SK-N-SH (cell line): ENCODE measurements around the gene LYPD5. TPM values are rescaled to one million over a fixed set of nuclear protein-coding genes. Genes with fewer than 3 reads are reported as not detected.

Experiments used
- CTCF ChIA-PET: fragments of 300-600, 350-600 bp; formaldehyde crosslinking; extraction: SDS; loops from one replicate; lab custom pipeline; 2021; lab: Yijun Ruan, JAX
- POLR2A ChIA-PET: fragments of 350-600 bp; sonication (Branson Sonifier 250); formaldehyde crosslinking; extraction: SDS; loops from one replicate; lab custom pipeline; 2020; ENCODE audit warnings: antibody characterized with exemption, inconsistent platforms; lab: Yijun Ruan, JAX
- DNase-seq: peaks from one replicate; pipeline ENCODE4 v3.0.0; 2012
- H2AFZ ChIP-seq: fragments of 200-600 bp; sonication (generic); 2 replicates; pipeline ENCODE4 v1.8.1; 2016; ENCODE audit warnings: antibody characterized with exemption, mild to moderate bottlenecking, low read depth
- H3F3A ChIP-seq: fragments of 200-600 bp; sonication (generic); replicated peaks from 2 replicates; pipeline ENCODE3; 2016; ENCODE audit warnings: antibody characterized with exemption, mild to moderate bottlenecking; ENCODE audit not compliant: insufficient read depth
- H3K27ac ChIP-seq, 2 experiments: fragments of 200-500 bp in 1 of 2; fragments of 200-600 bp in 1 of 2; sonication (Bioruptor generic) in 1 of 2; sonication (generic), shearing (Covaris generic) in 1 of 2; 2 replicates each; pipeline versions ENCODE4 v1.5.1 to v1.6.1; 2014 to 2016; ENCODE audit warnings: low read depth in 2 of 2, inconsistent platforms in 1 of 2, low read length in 1 of 2, mild to moderate bottlenecking in 1 of 2, mixed read lengths in 1 of 2
- H3K27me3 ChIP-seq: fragments of 200-600 bp; sonication (generic), shearing (Covaris generic); 2 replicates; pipeline ENCODE4 v1.6.1; 2016; ENCODE audit warnings: mixed run types; ENCODE audit not compliant: insufficient read depth
- H3K36me3 ChIP-seq, 2 experiments: fragments of 200-500 bp in 1 of 2; fragments of 200-600 bp in 1 of 2; sonication (Bioruptor generic) in 1 of 2; sonication (generic) in 1 of 2; replicated peaks in 1 of 2; 2 replicates each; pipeline versions ENCODE3 to v1.5.1; 2014 to 2016; ENCODE audit warnings: low read length in 1 of 2, mild to moderate bottlenecking in 1 of 2; ENCODE audit not compliant: insufficient read depth in 2 of 2, control insufficient read depth in 1 of 2
- H3K4me1 ChIP-seq, 2 experiments: fragments of 200-500 bp in 1 of 2; fragments of 200-600 bp in 1 of 2; sonication (Bioruptor generic) in 1 of 2; sonication (generic), shearing (Covaris generic) in 1 of 2; 2 replicates each; pipeline versions ENCODE4 v1.5.1 to v1.6.1; 2014 to 2016; ENCODE audit warnings: low read depth in 1 of 2, low read length in 1 of 2, mixed run types in 1 of 2; ENCODE audit not compliant: insufficient read depth in 2 of 2, control insufficient read depth in 1 of 2
- H3K4me2 ChIP-seq: fragments of 200-600 bp; sonication (generic), shearing (Covaris generic); 2 replicates; pipeline ENCODE4 v1.6.1; 2017; ENCODE audit warnings: mixed run types
- H3K4me3 ChIP-seq, 2 experiments: fragments of 200-500 bp in 1 of 2; fragments of 200-600 bp in 1 of 2; sonication (Bioruptor generic) in 1 of 2; sonication (generic), shearing (Covaris generic) in 1 of 2; 2 replicates each; pipeline versions ENCODE4 v1.5.1 to v1.8.1; 2014 to 2016; ENCODE audit warnings: low read depth in 2 of 2, inconsistent platforms in 1 of 2, low read length in 1 of 2, mild to moderate bottlenecking in 1 of 2, mixed read lengths in 1 of 2, moderate library complexity in 1 of 2
- H3K79me2 ChIP-seq: fragments of 200-600 bp; sonication (generic); 2 replicates; pipeline ENCODE4 v1.8.1; 2017; ENCODE audit warnings: mild to moderate bottlenecking; ENCODE audit not compliant: insufficient read depth
- H3K9ac ChIP-seq: fragments of 200-600 bp; sonication (generic); 2 replicates; pipeline ENCODE4 v1.6.1; 2017; ENCODE audit warnings: mixed run types
- H3K9me2 ChIP-seq: fragments of 200-600 bp; sonication (generic); 2 replicates; pipeline ENCODE4 v1.6.1; 2017; ENCODE audit warnings: mixed run types
- H3K9me3 ChIP-seq: fragments of 200-600 bp; sonication (generic); 2 replicates; pipeline ENCODE4 v1.6.1; 2017; ENCODE audit warnings: mixed run types, mild to moderate bottlenecking, moderate library complexity
- H4K20me1 ChIP-seq: fragments of 200-600 bp; sonication (generic); 2 replicates; pipeline ENCODE4 v1.6.1; 2017; ENCODE audit warnings: mild to moderate bottlenecking, mixed run types; ENCODE audit not compliant: insufficient read depth
- EP300 ChIP-seq, 2 experiments: IDR thresholded peaks; 2 replicates each; pipeline versions ENCODE4 v1.4.0 to v1.6.1; 2012; ENCODE audit warnings: borderline replicate concordance in 1 of 2, low read depth in 1 of 2, low read length in 1 of 2
- EZH2phosphoT487 ChIP-seq: fragments of 200-600 bp; sonication (generic); IDR thresholded peaks from 2 replicates; pipeline ENCODE4 v1.6.1; 2017; ENCODE audit warnings: low read depth, mixed run types, mild to moderate bottlenecking, antibody characterized with exemption, moderate library complexity, borderline replicate concordance
- FOXJ3 ChIP-seq: sonication (generic); formaldehyde crosslinking; IDR thresholded peaks from 2 replicates; pipeline ENCODE4 v1.5.1; 2020; ENCODE audit warnings: mild to moderate bottlenecking, missing genetic modification reagents
- MEF2A ChIP-seq: IDR thresholded peaks from 2 replicates; pipeline ENCODE4 v1.4.0; 2012; ENCODE audit warnings: low read depth, borderline replicate concordance
- MXI1 ChIP-seq: IDR thresholded peaks from 2 replicates; pipeline ENCODE4 v1.6.1; 2012; ENCODE audit warnings: mild to moderate bottlenecking, low read depth, low read length, improper control_type of control experiment
- NRF1 ChIP-seq: IDR thresholded peaks from 2 replicates; pipeline ENCODE4 v1.6.1; 2012; ENCODE audit warnings: low read depth, mild to moderate bottlenecking, low read length
- RCOR1 ChIP-seq: fragments of 150-350 bp; IDR thresholded peaks from 2 replicates; pipeline ENCODE4 v1.6.1; 2017; ENCODE audit warnings: antibody characterized with exemption, low read length
- REST ChIP-seq: IDR thresholded peaks from 2 replicates; pipeline ENCODE4 v1.6.1; 2012; ENCODE audit warnings: mild to moderate bottlenecking, low read depth, low read length, moderate library complexity
- TAF1 ChIP-seq: IDR thresholded peaks from 2 replicates; pipeline ENCODE4 v1.6.1; 2012; ENCODE audit warnings: low read depth, mild to moderate bottlenecking, low read length, moderate library complexity, borderline replicate concordance
- TCF12 ChIP-seq: IDR thresholded peaks from 2 replicates; pipeline ENCODE4 v1.4.0; 2012
- USF2 ChIP-seq: fragments of 150-350 bp; IDR thresholded peaks from 2 replicates; pipeline ENCODE4 v1.6.1; 2017; ENCODE audit warnings: antibody characterized with exemption, low read length, low read depth, borderline replicate concordance
- YY1 ChIP-seq: IDR thresholded peaks from 2 replicates; pipeline ENCODE4 v1.4.0; 2012; ENCODE audit warnings: low read depth, mild to moderate bottlenecking
- WGBS: methylation state at CpG from one replicate; pipeline ENCODE4 v1.1.6; 2017; ENCODE audit warnings: low lambda C conversion rate; 5-methylcytosine and 5-hydroxymethylcytosine counted together
- polyA plus RNA-seq, 3 experiments: library from polyadenylated mRNA; depleted of rRNA; stranded (reverse); fragments of >200 nt; gene quantifications; 2 replicates each; pipeline ENCODE4 v1.2.3, GENCODE V29; 2012
- TF ChIP-seq, protein P1 (sequence below): IDR thresholded peaks from 2 replicates; pipeline ENCODE4 v1.4.0; 2012; ENCODE audit warnings: low read depth, borderline replicate concordance
- TF ChIP-seq, protein P2 (sequence below): IDR thresholded peaks from 2 replicates; pipeline ENCODE4; 2012
- TF ChIP-seq, protein P3 (sequence below): IDR thresholded peaks from 2 replicates; pipeline ENCODE4 v1.4.0; 2012; ENCODE audit warnings: low read depth

Gene LYPD5
- polyA plus RNA-seq, 1 of the 3 experiments (the other 2 are of a cell fraction): 0.13 TPM

- Histone ChIP-seq H3K9ac (no peak overlapping the region), H2AFZ (no peak overlapping the region), H3K27ac (no peak overlapping the region), H3K4me2 (no peak overlapping the region), H3K4me1 (peaks cover 7 to 11% of the 10 kb centered on the region in 2 experiments; a peak in 3 of 4 replicates), H3K9me3 (no peaks in the 10 kb centered on the region), H4K20me1 (no peaks in the 10 kb centered on the region), H3K27me3 (no peaks in the 10 kb centered on the region), H3K4me3 (no peak overlapping the region), H3F3A (peaks cover 23% of the 10 kb centered on the region), H3K9me2 (no peaks in the 10 kb centered on the region), H3K36me3 (no peaks in the 10 kb centered on the region), H3K79me2 (no peaks in the 10 kb centered on the region)
- TF ChIP-seq EP300 (IDR thresholded peaks at IDR 0.05; ENCODE audit: borderline replicate concordance in 1 of 2, low read depth in 1 of 2, low read length in 1 of 2) (no peak), USF2 (no peak), REST (no peak), RCOR1 (no peak), TAF1 (no peak), MXI1 (no peak), EZH2phosphoT487 (no peak), YY1 (no peak), TCF12 (no peak), NRF1 (no peak), MEF2A (no peak), FOXJ3 (no peak)
- TF ChIP-seq, protein P1, sequence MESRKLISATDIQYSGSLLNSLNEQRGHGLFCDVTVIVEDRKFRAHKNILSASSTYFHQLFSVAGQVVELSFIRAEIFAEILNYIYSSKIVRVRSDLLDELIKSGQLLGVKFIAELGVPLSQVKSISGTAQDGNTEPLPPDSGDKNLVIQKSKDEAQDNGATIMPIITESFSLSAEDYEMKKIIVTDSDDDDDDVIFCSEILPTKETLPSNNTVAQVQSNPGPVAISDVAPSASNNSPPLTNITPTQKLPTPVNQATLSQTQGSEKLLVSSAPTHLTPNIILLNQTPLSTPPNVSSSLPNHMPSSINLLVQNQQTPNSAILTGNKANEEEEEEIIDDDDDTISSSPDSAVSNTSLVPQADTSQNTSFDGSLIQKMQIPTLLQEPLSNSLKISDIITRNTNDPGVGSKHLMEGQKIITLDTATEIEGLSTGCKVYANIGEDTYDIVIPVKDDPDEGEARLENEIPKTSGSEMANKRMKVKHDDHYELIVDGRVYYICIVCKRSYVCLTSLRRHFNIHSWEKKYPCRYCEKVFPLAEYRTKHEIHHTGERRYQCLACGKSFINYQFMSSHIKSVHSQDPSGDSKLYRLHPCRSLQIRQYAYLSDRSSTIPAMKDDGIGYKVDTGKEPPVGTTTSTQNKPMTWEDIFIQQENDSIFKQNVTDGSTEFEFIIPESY: no peak
- TF ChIP-seq, protein P2, sequence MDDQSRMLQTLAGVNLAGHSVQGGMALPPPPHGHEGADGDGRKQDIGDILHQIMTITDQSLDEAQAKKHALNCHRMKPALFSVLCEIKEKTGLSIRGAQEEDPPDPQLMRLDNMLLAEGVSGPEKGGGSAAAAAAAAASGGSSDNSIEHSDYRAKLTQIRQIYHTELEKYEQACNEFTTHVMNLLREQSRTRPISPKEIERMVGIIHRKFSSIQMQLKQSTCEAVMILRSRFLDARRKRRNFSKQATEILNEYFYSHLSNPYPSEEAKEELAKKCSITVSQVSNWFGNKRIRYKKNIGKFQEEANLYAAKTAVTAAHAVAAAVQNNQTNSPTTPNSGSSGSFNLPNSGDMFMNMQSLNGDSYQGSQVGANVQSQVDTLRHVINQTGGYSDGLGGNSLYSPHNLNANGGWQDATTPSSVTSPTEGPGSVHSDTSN: no peak
- TF ChIP-seq, protein P3, sequence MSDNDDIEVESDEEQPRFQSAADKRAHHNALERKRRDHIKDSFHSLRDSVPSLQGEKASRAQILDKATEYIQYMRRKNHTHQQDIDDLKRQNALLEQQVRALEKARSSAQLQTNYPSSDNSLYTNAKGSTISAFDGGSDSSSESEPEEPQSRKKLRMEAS: no peak
- POLR2A ChIA-PET: no interaction called here
- no peak for DNase-seq
- CTCF ChIA-PET: interaction anchor here (0.9 to 5.4 kb wide), 4 partner anchors 7 to 24 kb away, joined by 5 to 46 read pairs (median 6); no protein-coding TSS in a partner anchor
- 89% methylated on average over 14 of the region's 14 CpGs for WGBS
These were observed 33.0 kb downstream of the LYPD5 start for GRCh38 chr19:43769256-43769655.
